Parathyroid adenoma (tissue), 2 donors: ENCODE measurements around the gene KITLG.

Experiments used
- H2AFZ ChIP-seq: fragments of 300-600 bp; sonication (generic); one replicate; pipeline ENCODE4 v1.7.0; 2017; ENCODE audit warnings: antibody characterized with exemption, mild to moderate bottlenecking
- H3K27ac ChIP-seq: fragments of 300-600 bp; sonication (generic); one replicate; pipeline ENCODE4 v1.7.0; 2017
- H3K27me3 ChIP-seq: fragments of 300-600 bp; sonication (generic); one replicate; pipeline ENCODE4 v1.7.0; 2017; ENCODE audit warnings: low read length; ENCODE audit not compliant: control insufficient read depth, insufficient read depth
- H3K36me3 ChIP-seq: fragments of 300-600 bp; sonication (generic); one replicate; pipeline ENCODE4 v1.7.0; 2017; ENCODE audit warnings: low read length; ENCODE audit not compliant: control insufficient read depth, insufficient read depth
- H3K4me1 ChIP-seq: fragments of 300-600 bp; sonication (generic); one replicate; pipeline ENCODE4 v1.7.0; 2017; ENCODE audit warnings: control low read depth
- H3K4me2 ChIP-seq: fragments of 300-600 bp; sonication (generic); one replicate; pipeline ENCODE4 v1.7.0; 2017; ENCODE audit warnings: low read length
- H3K4me3 ChIP-seq: fragments of 300-600 bp; sonication (generic); one replicate; pipeline ENCODE4 v1.7.0; 2017; ENCODE audit warnings: low read depth, low read length
- H3K79me2 ChIP-seq: fragments of 300-600 bp; sonication (generic); one replicate; pipeline ENCODE4 v1.7.0; 2017; ENCODE audit warnings: control low read depth
- H3K9ac ChIP-seq: fragments of 300-600 bp; sonication (generic); one replicate; pipeline ENCODE4 v1.7.0; 2017; ENCODE audit warnings: mild to moderate bottlenecking
- H3K9me3 ChIP-seq: fragments of 300-600 bp; sonication (generic); one replicate; pipeline ENCODE4 v1.7.0; 2017; ENCODE audit warnings: low read length; ENCODE audit not compliant: control insufficient read depth
- CTCF ChIP-seq: fragments of 300-600 bp; sonication (generic); IDR thresholded peaks from one replicate; pipeline ENCODE4 v1.7.0; 2017; ENCODE audit warnings: antibody characterized with exemption, mild to moderate bottlenecking
- donor health status: primary hyperparathyroidism.

Gene KITLG

GRCh38 chr12:88572781-88573549 is 7.3 kb downstream of the KITLG start:
- no peak overlapping the region for H3K4me3 ChIP-seq
- H2AFZ ChIP-seq = no peak overlapping the region
- H3K27me3 ChIP-seq = no peaks in the 10 kb centered on the region
- no peak overlapping the region for H3K27ac ChIP-seq
- no peak for TF ChIP-seq CTCF
- H3K79me2 ChIP-seq = no peaks in the 10 kb centered on the region
- no peak overlapping the region for H3K9ac ChIP-seq
- no peaks in the 10 kb centered on the region for H3K36me3 ChIP-seq
- H3K4me1 ChIP-seq = no peaks in the 10 kb centered on the region
- no peaks in the 10 kb centered on the region for H3K9me3 ChIP-seq
- no peak overlapping the region for H3K4me2 ChIP-seq

- Histone ChIP-seq H3K27ac (no peak overlapping the region), H3K27me3 (no peaks in the 10 kb centered on the region), H3K9me3 (no peaks in the 10 kb centered on the region), H3K9ac (no peak overlapping the region), H3K4me2 (no peak overlapping the region), H2AFZ (no peak overlapping the region), H3K4me1 (no peaks in the 10 kb centered on the region), H3K4me3 (no peak overlapping the region), H3K36me3 (no peaks in the 10 kb centered on the region), H3K79me2 (no peaks in the 10 kb centered on the region)
- TF ChIP-seq CTCF = no peak
Observed at GRCh38 chr12:88571543-88571942, 8.7 kb downstream of the KITLG start.

- no peaks in the 10 kb centered on the region for H3K27me3 ChIP-seq
- no peak for TF ChIP-seq CTCF
- no peak overlapping the region for H3K9ac ChIP-seq
- no peaks in the 10 kb centered on the region for H3K4me1 ChIP-seq
- no peak overlapping the region for H3K4me2 ChIP-seq
- no peak overlapping the region for H2AFZ ChIP-seq
- H3K27ac ChIP-seq = no peak overlapping the region
- H3K79me2 ChIP-seq = no peaks in the 10 kb centered on the region
- no peaks in the 10 kb centered on the region for H3K36me3 ChIP-seq
- no peaks in the 10 kb centered on the region for H3K9me3 ChIP-seq
- H3K4me3 ChIP-seq = no peak overlapping the region
Observed at GRCh38 chr12:88570103-88570502, 10.2 kb downstream of the KITLG start.

- Histone ChIP-seq H2AFZ (no peak overlapping the region), H3K4me1 (no peaks in the 10 kb centered on the region), H3K4me2 (no peak overlapping the region), H3K27me3 (no peaks in the 10 kb centered on the region), H3K79me2 (no peaks in the 10 kb centered on the region), H3K36me3 (no peaks in the 10 kb centered on the region), H3K9ac (no peak overlapping the region), H3K27ac (no peak overlapping the region), H3K4me3 (no peak overlapping the region), H3K9me3 (no peaks in the 10 kb centered on the region)
- no peak for TF ChIP-seq CTCF
Observed at GRCh38 chr12:88566430-88566829, 13.8 kb downstream of the KITLG start.
